A549 (cell line): ENCODE data around the gene WASF3. TPM values are rescaled to one million over a fixed set of nuclear protein-coding genes. Genes with fewer than 3 reads are reported as not detected.

Source experiments
- ATAC-seq, 2 experiments: fragments of 200-7000 bp in 1 of 2; fragments of >200 bp in 1 of 2; cut with Nextera tagmentation in 1 of 2; cut with Tn5 transposase in 1 of 2; 3 replicates each; pipeline versions ENCODE4 v1.8.0 to v1.9.1; 2018 to 2020; ENCODE audit warnings: mild to moderate bottlenecking in 1 of 2, moderate library complexity in 1 of 2
- CTCF ChIA-PET: fragments of 300-600 bp; sonication (Branson Sonifier 250); formaldehyde crosslinking; extraction: SDS; loops from one replicate; lab custom pipeline; 2021; ENCODE audit warnings: antibody characterized with exemption, inconsistent platforms; lab: Yijun Ruan, JAX
- POLR2A ChIA-PET: fragments of 350-600 bp; formaldehyde crosslinking; extraction: SDS; loops from one replicate; lab custom pipeline; 2021; ENCODE audit warnings: antibody characterized with exemption, inconsistent platforms; lab: Yijun Ruan, JAX
- DNase-seq, 2 experiments: peaks; one replicate each; pipeline versions ENCODE4 v3.0.0 to v3.0.0-alpha.2; 2011 to 2016; ENCODE audit warnings: low read depth in 1 of 2, low spot score in 1 of 2
- FAIRE-seq: peaks from 2 replicates; lab custom pipeline; 2011; peaks lifted over from hg19 to GRCh38; lab: Jason Lieb, UNC
- H3K27ac ChIP-seq, 2 experiments: fragments of >200 bp; sonication (Bioruptor Twin); formaldehyde crosslinking; 3 replicates each; pipeline ENCODE4 v1.5.1; 2016 to 2017
- H3K4me1 ChIP-seq: fragments of >200 bp; sonication (Bioruptor Twin); formaldehyde crosslinking; 3 replicates; pipeline ENCODE4 v1.6.1; 2016
- H3K4me2 ChIP-seq: fragments of >200 bp; sonication (Bioruptor Twin); formaldehyde crosslinking; 3 replicates; pipeline ENCODE4 v1.6.1; 2016
- H3K4me3 ChIP-seq: fragments of >200 bp; sonication (Bioruptor Twin); formaldehyde crosslinking; 3 replicates; pipeline ENCODE4 v1.5.1; 2016
- H3K9me3 ChIP-seq: fragments of >200 bp; sonication (Bioruptor Twin); formaldehyde crosslinking; 3 replicates; pipeline ENCODE4 v1.6.1; 2016
- CBX2 ChIP-seq: fragments of 200-600 bp; sonication (generic); IDR thresholded peaks from 2 replicates; pipeline ENCODE4 v1.6.1; 2016; ENCODE audit warnings: low read depth, mild to moderate bottlenecking, borderline replicate concordance
- CBX8 ChIP-seq: fragments of 200-600 bp; sonication (generic); IDR thresholded peaks from 2 replicates; pipeline ENCODE4 v1.6.1; 2016
- CHD2 ChIP-seq: fragments of 150-350 bp; IDR thresholded peaks from 2 replicates; pipeline ENCODE4 v1.6.1; 2014; ENCODE audit warnings: low read length; ENCODE audit not compliant: partially characterized antibody
- E2F6 ChIP-seq: IDR thresholded peaks from 2 replicates; pipeline ENCODE4 v1.6.1; 2012; ENCODE audit warnings: low read depth, borderline replicate concordance
- EHMT2 ChIP-seq: fragments of 200-600 bp; sonication (generic); IDR thresholded peaks from 2 replicates; pipeline ENCODE4 v1.6.1; 2016; ENCODE audit warnings: antibody characterized with exemption, low read depth, mild to moderate bottlenecking, moderate library complexity
- FOSL2 ChIP-seq, 2 experiments: fragments of 450-650 bp in 1 of 2; fragments of >200 bp in 1 of 2; sonication (Bioruptor Twin) in 1 of 2; formaldehyde crosslinking; IDR thresholded peaks; 2 replicates each; pipeline versions ENCODE4 v1.5.0 to v1.6.1; 2016 to 2020; ENCODE audit warnings: mild to moderate bottlenecking in 1 of 2, moderate library complexity in 1 of 2
- HDAC2 ChIP-seq: fragments of 200-600 bp; sonication (generic); IDR thresholded peaks from 2 replicates; pipeline ENCODE4 v1.6.1; 2016
- HOXA7 ChIP-seq: fragments of 250-450 bp; sonication (Bioruptor Pico); IDR thresholded peaks from 2 replicates; pipeline ENCODE4 v1.5.0; 2020; ENCODE audit warnings: mild to moderate bottlenecking, moderate library complexity
- HOXB5 ChIP-seq: fragments of 250-450 bp; sonication (Bioruptor Pico); IDR thresholded peaks from 2 replicates; pipeline ENCODE4 v1.5.0; 2020; ENCODE audit warnings: mild to moderate bottlenecking, moderate library complexity
- KDM5A ChIP-seq: fragments of 200-600 bp; sonication (generic); IDR thresholded peaks from 2 replicates; pipeline ENCODE4 v1.6.1; 2016; ENCODE audit warnings: antibody characterized with exemption, mild to moderate bottlenecking
- MAFK ChIP-seq: fragments of 450-650 bp; IDR thresholded peaks from 2 replicates; pipeline ENCODE4 v1.6.1; 2014; ENCODE audit not compliant: partially characterized antibody
- MAX ChIP-seq: IDR thresholded peaks from 2 replicates; pipeline ENCODE4 v1.6.1; 2012
- MAZ ChIP-seq: fragments of 150-350 bp; IDR thresholded peaks from 2 replicates; pipeline ENCODE4 v1.6.1; 2014; ENCODE audit warnings: antibody characterized with exemption, low read depth, low read length, borderline replicate concordance
- NR3C1 ChIP-seq: fragments of >200 bp; sonication (Bioruptor Twin); formaldehyde crosslinking; IDR thresholded peaks from 3 replicates; pipeline ENCODE4 v1.6.1; 2017
- POLR2AphosphoS2 ChIP-seq: conservative IDR thresholded peaks from 2 replicates; pipeline ENCODE4 v1.6.1; 2012; ENCODE audit warnings: low read length, improper control_type of control experiment, inconsistent platforms
- RAD21 ChIP-seq, 2 experiments: fragments of >200 bp in 1 of 2; sonication (Bioruptor Twin) in 1 of 2; formaldehyde crosslinking in 1 of 2; IDR thresholded peaks in 1 of 2; conservative IDR thresholded peaks in 1 of 2; 2 replicates in 1 of 2; 3 replicates in 1 of 2; pipeline ENCODE4 v1.6.1; 2012 to 2018; ENCODE audit warnings: inconsistent platforms in 1 of 2
- SMC3 ChIP-seq: fragments of >200 bp; sonication (Bioruptor Twin); formaldehyde crosslinking; IDR thresholded peaks from 3 replicates; pipeline ENCODE4 v1.6.1; 2018; ENCODE audit warnings: inconsistent platforms
- TP53 ChIP-seq: fragments of 250-450 bp; sonication (Bioruptor Pico); IDR thresholded peaks from 2 replicates; pipeline ENCODE4 v1.5.0; 2021; ENCODE audit warnings: mild to moderate bottlenecking, moderate library complexity
- ZC3H11A ChIP-seq: fragments of 450-650 bp; IDR thresholded peaks from 2 replicates; pipeline ENCODE4 v1.6.1; 2014; ENCODE audit warnings: antibody characterized with exemption, mild to moderate bottlenecking
- WGBS: methylation state at CpG from one replicate; pipeline ENCODE4 v1.1.6; 2017; ENCODE audit errors: missing lambda C conversion rate; 5-methylcytosine and 5-hydroxymethylcytosine counted together
- polyA plus RNA-seq, 4 experiments: library from polyadenylated mRNA; depleted of rRNA in 3 of 4; stranded (reverse); fragments of >200 nt; fragmentation: RNase III in 1 of 4; extraction: RNeasy Plus Mini Kit Qiagen cat#74134 plus additional on column Dnase treatment in 1 of 4; gene quantifications; 2 replicates in 3 of 4; 3 replicates in 1 of 4; pipeline ENCODE4 v1.2.3, GENCODE V29; 2011 to 2017
- TF ChIP-seq, protein P1 (sequence below): fragments of >200 bp; sonication (Bioruptor Twin); formaldehyde crosslinking; IDR thresholded peaks from 2 replicates; pipeline ENCODE4 v1.6.1; 2016
- TF ChIP-seq, protein P2 (sequence below): fragments of 450-650 bp; IDR thresholded peaks from 2 replicates; pipeline ENCODE4 v1.6.1; 2014; ENCODE audit warnings: antibody characterized with exemption
- TF ChIP-seq, protein P3 (sequence below): fragments of 200-600 bp; sonication (generic); IDR thresholded peaks from 2 replicates; pipeline ENCODE4 v1.6.1; 2016; ENCODE audit warnings: antibody characterized with exemption, mild to moderate bottlenecking, moderate library complexity

The WASF3 gene
- polyA plus RNA-seq, 2 of the 4 experiments (the other 2 are of a cell fraction): 0.09 to 0.56 TPM

GRCh38 chr13:26509491-26509890 is 48.0 kb upstream of the WASF3 start (continued):
- TF ChIP-seq MAZ (no peak), POLR2AphosphoS2 (no peak), TP53 (CRISPR knock-in tag) (no peak), CBX2 (no peak), MAX (no peak), KDM5A (no peak), HOXA7 (no peak)
- TF ChIP-seq, protein P1, sequence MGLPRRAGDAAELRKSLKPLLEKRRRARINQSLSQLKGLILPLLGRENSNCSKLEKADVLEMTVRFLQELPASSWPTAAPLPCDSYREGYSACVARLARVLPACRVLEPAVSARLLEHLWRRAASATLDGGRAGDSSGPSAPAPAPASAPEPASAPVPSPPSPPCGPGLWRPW: no peak
- TF ChIP-seq, protein P2, sequence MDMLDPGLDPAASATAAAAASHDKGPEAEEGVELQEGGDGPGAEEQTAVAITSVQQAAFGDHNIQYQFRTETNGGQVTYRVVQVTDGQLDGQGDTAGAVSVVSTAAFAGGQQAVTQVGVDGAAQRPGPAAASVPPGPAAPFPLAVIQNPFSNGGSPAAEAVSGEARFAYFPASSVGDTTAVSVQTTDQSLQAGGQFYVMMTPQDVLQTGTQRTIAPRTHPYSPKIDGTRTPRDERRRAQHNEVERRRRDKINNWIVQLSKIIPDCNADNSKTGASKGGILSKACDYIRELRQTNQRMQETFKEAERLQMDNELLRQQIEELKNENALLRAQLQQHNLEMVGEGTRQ: no peak

DNA sequence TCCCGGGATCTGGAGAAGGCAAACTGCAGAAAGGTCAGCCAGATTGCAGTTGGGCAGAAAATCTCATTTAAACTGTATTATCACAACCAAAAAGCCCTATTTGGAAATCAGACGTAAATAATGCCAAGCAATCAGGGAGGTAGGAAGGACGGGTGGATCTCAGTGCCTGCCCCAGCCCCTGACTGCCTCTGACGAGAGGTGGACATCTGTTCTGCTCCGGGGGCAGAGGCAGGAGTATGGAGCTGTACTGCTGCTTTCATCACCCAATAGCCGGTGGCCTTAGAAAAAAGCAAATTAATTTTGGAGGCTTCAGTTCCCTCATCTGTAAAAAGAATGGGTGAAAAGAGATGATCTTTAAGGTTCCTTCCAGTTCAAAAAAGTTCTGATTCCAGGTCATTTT is 43.6 kb upstream of the WASF3 start:
- CTCF ChIA-PET: no interaction called here
- no peak overlapping the region for H3K4me2 ChIP-seq
- no peak for TF ChIP-seq SMC3
- TF ChIP-seq ZC3H11A: no peak
- no peak for TF ChIP-seq RAD21 (conservative IDR thresholded peaks at IDR 0.05 in 1 of 2, IDR thresholded peaks at IDR 0.05 in 1 of 2)
- TF ChIP-seq HOXB5: no peak
- no peak for TF ChIP-seq FOSL2 (IDR thresholded peaks at IDR 0.05)
- TF ChIP-seq FOSL2 (CRISPR knock-in tag; IDR thresholded peaks at IDR 0.05): no peak
- TF ChIP-seq CHD2: no peak
- TF ChIP-seq HDAC2: no peak
- no peak for TF ChIP-seq CBX2
- TF ChIP-seq MAFK: no peak
- TF ChIP-seq CBX8: no peak
- TF ChIP-seq, protein P3, sequence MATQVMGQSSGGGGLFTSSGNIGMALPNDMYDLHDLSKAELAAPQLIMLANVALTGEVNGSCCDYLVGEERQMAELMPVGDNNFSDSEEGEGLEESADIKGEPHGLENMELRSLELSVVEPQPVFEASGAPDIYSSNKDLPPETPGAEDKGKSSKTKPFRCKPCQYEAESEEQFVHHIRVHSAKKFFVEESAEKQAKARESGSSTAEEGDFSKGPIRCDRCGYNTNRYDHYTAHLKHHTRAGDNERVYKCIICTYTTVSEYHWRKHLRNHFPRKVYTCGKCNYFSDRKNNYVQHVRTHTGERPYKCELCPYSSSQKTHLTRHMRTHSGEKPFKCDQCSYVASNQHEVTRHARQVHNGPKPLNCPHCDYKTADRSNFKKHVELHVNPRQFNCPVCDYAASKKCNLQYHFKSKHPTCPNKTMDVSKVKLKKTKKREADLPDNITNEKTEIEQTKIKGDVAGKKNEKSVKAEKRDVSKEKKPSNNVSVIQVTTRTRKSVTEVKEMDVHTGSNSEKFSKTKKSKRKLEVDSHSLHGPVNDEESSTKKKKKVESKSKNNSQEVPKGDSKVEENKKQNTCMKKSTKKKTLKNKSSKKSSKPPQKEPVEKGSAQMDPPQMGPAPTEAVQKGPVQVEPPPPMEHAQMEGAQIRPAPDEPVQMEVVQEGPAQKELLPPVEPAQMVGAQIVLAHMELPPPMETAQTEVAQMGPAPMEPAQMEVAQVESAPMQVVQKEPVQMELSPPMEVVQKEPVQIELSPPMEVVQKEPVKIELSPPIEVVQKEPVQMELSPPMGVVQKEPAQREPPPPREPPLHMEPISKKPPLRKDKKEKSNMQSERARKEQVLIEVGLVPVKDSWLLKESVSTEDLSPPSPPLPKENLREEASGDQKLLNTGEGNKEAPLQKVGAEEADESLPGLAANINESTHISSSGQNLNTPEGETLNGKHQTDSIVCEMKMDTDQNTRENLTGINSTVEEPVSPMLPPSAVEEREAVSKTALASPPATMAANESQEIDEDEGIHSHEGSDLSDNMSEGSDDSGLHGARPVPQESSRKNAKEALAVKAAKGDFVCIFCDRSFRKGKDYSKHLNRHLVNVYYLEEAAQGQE: no peak
- TF ChIP-seq, protein P2: no peak
- no peak for TF ChIP-seq NR3C1
- no peak for TF ChIP-seq E2F6
- TF ChIP-seq EHMT2: no peak
- TF ChIP-seq, all 56 proteins: peak for 0
- Histone ChIP-seq H3K4me1 (no peaks in the 10 kb centered on the region), H3K27ac (no peak overlapping the region), H3K9me3 (peaks cover 8% of the 10 kb centered on the region; the same call in 1 of the 3 replicates), H3K4me3 (no peak overlapping the region)
- DNase-seq (no peak), FAIRE-seq (no peak), ATAC-seq (no peak)
- POLR2A ChIA-PET: no interaction called here
- WGBS: 26% methylated on average over 6 of the region's 6 CpGs
